ENCODE measurements around the gene ATP2B3.
A peak's percentile ranks its signal among the peaks of the same experiment; 100 is the strongest.

ATP2B3 gene

DNA sequence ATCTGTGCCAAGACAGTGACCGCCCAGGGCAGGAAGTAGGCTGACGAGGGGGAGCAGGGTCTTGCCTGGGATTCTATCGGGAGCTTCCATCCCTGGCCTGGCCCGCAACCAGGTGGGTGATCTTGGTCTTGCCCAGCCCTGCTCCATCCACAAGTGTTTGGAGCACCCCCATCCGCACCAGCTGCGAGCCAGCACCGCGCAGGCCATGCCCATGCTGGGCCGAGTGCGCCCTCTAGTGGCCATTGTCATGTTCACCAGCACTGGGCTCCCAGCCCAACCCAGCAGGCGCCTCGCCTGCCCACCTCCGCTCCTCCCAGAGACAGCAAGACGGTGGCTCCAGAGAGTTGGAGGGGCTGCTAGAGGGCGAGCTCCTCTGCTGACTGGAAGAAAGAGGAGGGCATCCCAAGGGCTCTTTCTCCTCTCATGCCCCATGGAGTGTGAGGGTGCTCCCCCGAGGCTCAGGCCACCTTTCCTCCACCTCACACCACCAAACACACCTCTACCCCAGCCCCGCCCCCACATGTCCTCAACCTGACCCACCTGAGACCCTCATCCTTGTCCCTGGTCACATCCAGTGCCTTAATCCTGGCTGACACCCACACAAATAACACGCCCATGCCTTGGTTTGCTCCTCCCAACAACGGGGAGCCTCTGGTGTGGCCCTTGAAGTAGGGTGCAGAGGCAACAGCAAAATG lies 9.8 kb upstream of the ATP2B3 start:
- DNase-seq (ENCODE audit: low read depth in 1 of 2, low spot score in 1 of 2), result peak; percentile 71 to 75

DNA sequence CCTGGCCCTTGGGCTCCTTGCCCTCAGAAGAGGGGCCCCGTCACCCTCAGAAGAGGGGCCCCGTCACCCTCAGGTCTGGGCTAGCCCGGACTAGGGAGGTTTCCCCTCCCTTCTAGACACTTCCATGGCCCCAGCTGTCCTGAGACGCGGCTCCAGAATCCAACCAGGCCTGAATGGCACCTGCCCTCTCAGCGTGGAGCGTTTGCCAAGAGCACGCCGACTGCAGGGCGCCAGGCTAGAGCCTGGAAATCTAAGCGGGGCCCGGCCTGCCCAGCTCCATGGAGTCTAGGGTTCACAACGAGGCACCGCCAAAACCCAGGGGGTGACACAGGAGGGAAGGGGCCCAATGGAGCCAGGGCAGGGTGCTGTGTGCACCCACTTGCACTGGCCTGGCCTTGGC lies 7.8 kb upstream of the ATP2B3 start:
- DNase-seq (ENCODE audit: low read depth in 1 of 2, low spot score in 1 of 2), result no peak

DNA sequence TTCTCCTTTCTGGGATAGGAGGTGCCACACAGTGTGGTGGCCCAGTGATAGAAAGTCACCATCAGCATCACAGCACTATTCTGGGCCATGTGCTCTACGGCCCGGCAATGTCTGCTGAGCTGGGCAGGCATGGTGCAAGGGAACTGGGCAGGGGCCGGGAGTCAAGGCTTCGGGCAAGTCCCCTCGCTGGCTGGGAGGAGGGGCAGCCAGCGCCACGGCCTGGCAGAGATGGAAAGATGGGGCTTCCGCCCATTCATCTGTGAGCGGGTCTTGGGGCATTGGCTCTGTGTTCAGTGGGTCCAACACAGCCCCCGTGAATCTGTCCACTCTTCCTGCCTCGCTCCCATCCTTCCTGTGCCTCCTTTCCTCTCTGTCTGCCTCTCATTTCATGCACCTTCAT lies 7.1 kb upstream of the ATP2B3 start:
- DNase-seq (ENCODE audit: low read depth in 1 of 2, low spot score in 1 of 2), result no peak

DNA sequence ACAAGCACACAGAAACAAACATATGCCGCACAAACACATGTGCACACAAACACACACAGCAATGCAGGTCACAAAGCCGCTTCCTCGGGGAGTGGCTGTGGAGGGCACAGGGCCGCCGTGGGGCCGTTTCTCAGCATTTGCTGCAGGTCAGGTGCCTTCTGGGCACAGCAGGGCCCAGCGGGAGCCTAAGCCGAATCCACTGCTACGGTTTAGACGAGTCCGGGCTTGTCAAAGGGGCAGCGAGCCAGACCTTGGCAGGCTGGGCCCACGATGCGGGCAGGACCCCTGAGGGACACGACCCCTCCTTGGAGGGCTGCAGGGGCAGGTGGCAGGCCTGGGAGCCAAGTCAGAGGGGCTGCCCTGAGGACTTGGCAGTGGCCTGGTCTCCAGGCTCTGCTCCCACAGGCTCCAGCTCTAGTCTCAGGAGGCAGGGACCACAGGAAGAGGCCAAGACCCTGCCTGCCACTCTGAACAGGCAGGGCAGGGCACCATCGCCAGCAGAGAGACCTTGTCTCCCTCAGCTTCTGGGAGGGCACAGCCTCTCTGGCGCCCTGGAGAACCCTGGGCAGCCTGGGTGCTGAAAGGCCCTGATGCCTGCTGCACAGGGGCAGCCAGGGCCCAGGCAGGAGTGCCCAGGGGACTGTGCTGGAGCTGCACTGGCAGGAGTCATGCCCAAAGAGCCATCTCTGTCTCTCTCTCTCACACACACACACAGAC lies 5.5 kb upstream of the ATP2B3 start:
- DNase-seq (ENCODE audit: low read depth in 1 of 2, low spot score in 1 of 2), result no peak

DNA sequence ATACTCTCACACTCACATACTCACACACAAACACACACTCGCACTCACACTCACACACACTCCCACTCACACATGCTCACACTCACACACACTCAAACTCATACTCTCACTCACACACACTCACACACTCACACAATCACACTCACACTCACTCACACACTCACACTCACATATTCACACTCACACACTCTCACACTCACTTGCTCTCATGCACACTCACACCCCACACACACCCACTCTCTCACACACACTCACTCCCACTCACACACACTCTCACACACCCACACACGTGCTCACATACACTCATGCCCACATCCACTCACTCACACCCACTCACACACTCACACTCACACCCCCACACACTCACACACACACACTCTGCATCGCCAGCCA lies 4.9 kb upstream of the ATP2B3 start:
- no peak for DNase-seq (ENCODE audit: low read depth in 1 of 2, low spot score in 1 of 2)

DNA sequence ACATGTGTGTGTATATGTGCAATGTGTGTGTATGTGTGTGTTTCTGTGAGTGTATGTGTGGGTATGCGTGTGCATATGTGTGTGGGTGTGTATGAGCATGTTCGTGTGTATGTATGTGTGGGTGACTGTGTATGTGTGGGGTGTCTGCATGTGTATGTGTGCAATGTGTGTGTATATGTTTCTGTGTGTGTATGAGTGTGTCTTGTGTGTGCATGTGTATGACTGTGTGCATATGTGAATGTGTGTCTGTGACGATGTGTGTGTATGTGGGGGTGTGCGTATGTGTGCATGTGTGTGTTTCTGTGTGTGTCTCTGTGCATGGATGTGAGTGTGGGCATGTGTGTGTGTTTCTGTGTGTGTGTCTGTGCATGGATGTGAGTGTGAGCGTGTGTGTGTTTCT lies 4.2 kb upstream of the ATP2B3 start:
- no peak for DNase-seq (ENCODE audit: low read depth in 1 of 2, low spot score in 1 of 2)

DNA sequence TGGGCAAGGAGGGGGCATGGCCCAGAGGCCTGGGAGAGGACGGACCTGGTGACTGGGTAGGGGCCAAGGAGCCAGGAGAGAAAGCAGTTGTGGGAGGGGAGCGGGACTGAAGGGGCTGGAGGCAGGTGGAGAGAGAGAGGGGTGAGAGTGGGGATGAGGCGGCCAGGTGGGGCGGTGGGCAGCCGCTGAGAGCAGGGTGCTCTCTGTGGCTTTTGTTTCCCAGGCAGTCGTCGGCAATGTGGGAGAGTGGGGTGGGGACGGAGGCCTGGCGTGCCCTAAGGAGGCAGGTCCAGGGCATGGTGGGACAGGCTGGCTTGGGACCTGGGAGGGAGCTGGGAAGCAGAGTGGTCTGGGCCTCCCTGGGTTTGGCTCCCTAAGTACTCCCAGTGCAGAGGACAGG lies 3.2 kb upstream of the ATP2B3 start:
- DNase-seq (ENCODE audit: low read depth in 1 of 2, low spot score in 1 of 2), result no peak

DNA sequence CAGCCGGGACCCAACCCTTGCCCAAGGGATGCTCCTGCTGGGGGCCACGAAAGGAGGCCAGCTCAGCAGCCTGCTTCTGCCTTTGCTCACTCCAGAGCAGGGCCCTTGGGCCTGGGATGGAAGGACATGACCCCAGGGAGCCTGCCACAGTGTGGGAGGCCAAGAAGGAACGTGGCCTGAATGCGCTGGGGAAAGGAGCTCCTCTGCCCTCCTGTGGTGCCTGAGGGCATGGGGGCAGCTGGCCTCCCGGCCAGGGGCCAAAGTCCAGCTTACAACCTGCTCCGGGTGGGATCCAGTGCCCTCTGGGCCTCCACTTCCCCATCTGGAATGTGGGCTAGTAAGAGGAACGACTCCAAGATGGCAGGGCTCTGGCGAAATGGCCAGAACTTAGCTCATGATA lies 2.0 kb upstream of the ATP2B3 start:
- no peak for DNase-seq (ENCODE audit: low read depth in 1 of 2, low spot score in 1 of 2)

DNA sequence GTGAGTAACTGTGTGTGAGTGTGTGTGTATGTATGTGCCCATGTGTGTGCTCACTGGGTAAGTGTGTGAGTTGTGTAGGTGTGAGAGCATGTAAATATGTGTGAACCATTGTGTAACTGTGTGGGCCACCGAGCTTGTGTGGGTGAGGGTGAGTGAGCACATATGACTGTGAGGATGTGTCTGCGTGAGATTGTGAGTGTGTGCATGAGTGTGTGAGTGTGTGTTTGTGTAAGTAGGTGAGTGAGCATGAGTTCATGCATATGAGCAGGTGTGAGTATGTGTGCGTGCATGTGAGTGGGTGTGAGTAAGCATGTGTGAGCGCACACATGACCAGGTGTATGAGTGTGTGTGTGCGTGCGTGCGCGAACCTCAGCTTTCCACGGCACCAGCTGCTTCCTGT lies 1.4 kb upstream of the ATP2B3 start:
- DNase-seq (ENCODE audit: low read depth in 1 of 2, low spot score in 1 of 2), result no peak

DNA sequence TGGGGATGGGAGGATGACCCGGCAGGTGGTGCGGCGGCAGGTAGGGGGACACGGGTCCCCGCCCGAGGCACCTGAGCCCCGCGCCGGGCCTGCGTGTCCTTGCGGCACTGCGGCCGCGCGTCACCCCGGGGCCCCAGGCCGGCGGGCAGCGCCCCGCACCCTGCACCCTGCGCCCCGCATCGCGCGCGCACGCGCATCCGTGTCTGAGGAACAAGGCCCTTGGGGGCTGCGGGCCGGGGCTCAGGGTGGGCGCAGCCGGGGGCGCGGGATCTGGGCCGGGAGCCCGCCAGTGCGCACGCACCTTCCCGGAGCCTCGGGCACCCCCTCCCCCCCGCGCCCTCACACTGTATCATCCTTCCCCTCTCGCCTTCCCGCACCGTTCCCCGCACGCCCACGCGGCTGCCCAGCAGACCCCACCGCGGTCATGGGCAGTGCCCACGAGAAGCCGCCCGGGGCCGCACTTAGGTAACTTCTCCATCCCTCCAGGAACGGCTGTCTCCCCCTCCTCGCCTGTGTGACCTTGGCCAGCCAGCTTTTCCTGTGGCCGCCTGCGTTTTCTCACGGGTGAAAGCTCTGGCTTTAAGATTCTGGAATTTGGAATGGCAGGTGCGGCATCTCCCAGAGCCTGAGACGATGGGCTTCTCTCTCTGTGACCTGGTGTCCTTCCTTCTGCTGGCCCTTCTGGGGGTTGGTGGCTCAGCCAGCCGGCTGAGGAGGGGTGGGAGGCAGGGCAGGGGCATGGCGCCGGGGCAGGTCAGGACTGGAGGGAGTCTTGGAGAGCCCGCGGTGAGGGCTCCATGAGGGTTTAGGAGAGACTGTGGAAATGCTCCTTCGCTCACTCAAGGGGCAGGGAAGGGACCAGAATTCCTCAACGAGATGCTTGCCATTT lies 748 bp downstream of the ATP2B3 start:
- DNase-seq (ENCODE audit: low read depth in 1 of 2, low spot score in 1 of 2), result no peak

DNA sequence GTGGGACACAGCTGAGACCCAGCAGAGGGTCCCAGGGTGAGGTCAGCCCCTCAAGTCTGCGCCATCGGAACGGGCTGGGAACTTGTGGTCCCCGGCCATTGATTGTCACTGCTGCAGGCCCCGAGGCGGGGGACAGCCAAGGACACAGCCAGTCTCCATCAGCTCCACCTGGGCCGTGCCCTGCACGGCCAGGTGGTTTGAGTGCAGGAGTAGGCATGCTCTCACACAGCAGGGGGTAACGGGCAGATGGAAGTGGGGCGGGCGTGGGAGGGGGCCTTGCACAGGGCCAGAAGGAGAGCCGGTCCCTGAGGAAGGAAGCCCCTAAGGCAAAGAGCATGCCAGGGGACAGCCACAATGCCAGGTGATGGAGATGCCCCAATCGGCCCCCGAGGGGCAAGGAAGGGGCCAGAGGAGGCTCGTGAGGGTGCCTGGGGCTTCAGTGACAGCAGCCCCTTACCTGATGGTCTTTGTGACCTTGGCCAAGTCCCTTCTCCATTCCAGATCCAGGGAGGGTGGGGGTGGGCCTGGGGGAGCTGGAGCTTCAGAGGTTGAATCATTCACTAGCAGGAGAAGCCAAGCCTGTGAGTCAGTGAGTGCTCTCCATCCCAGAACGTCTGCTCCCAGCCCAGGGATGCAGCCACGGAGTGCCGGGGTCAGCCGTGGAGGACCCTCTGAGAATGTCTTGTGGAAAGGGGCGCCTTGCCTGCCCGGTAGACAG lies 2.3 kb downstream of the ATP2B3 start:
- no peak for DNase-seq (ENCODE audit: low read depth in 1 of 2, low spot score in 1 of 2)

DNA sequence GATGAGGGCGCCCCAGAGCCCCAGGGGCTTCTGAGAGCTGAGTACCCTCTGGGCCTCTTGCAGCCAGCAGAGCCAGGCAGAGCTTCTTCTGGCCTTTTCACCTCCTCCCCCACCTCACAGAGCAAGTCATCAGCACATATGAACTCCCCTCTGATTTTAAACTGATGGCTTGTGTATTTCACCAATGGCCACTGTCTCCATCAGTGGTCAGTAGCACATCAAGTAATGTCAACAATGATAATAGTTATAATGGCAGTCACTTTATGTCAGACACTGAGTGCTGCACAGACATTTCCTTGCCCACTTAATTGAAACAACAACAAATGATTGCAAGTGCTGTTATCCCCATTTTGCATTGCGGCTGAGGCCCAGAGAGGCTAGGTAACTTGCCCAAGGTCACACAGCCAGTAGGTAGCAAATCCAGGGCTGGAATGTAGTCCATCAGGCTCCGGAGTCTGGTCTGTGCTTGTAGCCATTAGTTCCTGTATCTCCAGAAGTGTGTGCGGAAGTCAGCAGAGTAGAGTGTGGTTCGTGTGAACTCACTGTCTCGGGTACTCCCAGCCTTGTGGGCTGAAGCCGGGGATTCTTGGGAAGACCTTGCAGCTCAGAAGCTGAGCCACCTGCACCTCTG lies 3.0 kb downstream of the ATP2B3 start:
- DNase-seq (ENCODE audit: low read depth in 1 of 2, low spot score in 1 of 2), result no peak

DNA sequence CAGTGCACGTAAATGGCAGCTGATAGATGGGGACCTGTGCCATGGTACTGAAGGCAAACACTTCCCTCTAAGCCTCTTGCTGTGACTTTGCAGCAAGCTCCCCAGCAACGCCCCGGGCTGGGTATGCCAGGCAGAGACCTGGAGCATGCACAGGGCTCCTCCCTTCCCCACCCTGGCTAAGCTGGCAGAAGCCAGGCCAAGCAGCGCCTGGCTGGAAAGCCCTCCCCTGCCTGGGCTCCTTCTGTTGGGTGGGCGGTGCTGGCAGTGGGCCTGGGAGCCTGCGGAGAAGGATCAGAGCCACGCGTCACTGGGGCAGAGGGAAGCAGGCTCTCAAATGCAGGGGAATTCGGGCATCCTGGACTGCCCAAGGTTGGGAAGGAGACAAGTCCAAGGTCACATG lies 3.6 kb downstream of the ATP2B3 start:
- DNase-seq (ENCODE audit: low read depth in 1 of 2, low spot score in 1 of 2), result no peak

DNA sequence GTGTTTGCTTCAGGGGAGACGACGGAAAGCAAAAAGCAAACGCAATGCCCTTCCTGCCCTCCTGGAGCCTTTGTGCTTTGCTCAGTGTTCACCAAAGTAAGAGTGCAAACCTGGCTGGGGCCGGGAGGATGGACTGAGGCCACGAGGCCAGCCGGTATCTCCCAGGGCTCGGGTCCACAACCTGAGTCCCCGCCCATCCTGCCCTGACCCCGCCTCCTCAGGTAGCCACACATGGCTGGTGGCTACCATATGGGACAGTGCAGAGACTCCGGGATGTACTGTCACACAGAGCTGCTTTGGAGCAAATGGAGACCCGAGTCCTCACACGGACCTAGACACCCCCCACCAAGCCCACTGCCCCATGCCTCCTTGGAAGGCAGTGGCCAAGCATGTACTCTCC lies 4.8 kb downstream of the ATP2B3 start:
- no peak for DNase-seq (ENCODE audit: low read depth in 1 of 2, low spot score in 1 of 2)

DNA sequence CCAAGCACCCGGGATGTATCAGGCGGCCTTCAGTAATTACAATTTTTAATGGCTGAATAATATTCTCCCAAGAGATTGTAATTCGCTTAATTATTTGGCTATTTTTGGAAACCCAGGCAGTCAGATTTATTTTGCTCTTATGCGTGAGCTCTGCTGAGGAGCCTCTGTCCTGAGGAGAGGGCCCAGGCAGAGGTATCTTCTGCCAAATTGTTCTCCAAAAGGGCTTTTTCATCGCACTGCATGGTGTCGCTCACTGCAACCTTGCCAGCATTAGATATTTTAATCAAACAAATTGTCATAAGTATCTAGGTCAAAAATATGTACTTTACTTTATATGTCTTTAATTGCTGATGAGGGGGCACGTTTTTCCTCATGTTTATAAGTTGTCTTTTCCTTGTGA lies 5.8 kb downstream of the ATP2B3 start:
- no peak for DNase-seq (ENCODE audit: low read depth in 1 of 2, low spot score in 1 of 2)

DNA sequence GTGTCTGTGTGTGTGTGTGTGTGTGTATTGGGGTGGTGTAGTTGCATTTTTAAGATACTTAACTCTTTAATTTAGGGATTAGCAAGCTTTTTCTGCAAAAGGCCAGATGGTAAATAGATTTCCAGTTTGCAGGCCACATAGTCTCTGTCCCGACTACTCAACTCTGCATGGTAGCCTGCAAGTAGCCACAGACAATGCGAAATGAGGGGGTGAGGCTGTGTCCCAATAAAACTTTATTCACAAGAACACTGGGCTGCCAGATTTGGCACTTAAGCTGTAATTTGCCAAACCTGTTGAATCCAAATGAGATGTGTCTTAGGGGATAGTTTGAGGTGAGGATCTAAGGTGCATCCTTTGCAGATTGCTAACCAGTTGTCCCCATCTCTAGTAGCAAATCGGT lies 6.8 kb downstream of the ATP2B3 start:
- DNase-seq (ENCODE audit: low read depth in 1 of 2, low spot score in 1 of 2), result no peak

DNA sequence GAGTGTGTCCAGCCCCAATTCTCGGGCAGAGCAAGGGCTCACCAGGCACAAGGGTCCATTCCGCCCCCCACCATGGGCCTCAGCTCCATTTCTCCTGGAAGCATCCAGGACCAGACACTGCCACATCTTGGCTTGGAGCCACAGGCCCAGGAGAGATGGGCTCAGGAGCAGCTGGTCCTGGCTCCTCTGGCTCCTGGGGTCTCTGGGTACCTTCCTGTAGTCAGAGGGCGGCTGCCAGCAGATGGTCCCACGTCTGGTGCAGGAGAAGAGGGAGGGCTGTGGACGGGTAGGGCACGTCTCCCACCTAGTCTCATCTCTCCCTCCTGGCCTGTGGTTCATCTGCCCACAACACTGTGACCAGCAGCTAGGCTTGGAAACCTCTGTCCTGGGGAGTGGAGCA lies 8.0 kb downstream of the ATP2B3 start:
- no peak for DNase-seq (ENCODE audit: low read depth in 1 of 2, low spot score in 1 of 2)

DNA sequence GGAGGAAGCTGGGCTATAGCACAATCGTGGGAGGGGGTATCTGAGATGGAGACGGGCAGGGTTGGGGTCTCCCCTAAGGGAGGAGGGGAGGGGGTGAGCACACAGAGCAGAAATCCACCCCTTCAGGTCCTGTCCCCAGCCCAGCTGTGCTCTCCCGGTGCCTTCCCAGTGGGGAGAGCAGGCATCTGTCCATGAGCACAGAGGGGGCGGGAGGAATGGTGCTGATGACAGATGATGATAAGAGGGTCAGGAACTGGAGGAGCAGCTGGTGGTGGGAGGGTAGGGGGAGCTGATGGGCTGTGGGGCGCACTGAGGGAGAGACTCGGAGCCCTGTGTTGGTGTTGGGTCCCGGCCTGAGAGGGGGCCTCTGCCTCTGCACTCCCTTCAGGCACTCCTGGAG lies 8.6 kb downstream of the ATP2B3 start:
- no peak for DNase-seq (ENCODE audit: low read depth in 1 of 2, low spot score in 1 of 2)

DNA sequence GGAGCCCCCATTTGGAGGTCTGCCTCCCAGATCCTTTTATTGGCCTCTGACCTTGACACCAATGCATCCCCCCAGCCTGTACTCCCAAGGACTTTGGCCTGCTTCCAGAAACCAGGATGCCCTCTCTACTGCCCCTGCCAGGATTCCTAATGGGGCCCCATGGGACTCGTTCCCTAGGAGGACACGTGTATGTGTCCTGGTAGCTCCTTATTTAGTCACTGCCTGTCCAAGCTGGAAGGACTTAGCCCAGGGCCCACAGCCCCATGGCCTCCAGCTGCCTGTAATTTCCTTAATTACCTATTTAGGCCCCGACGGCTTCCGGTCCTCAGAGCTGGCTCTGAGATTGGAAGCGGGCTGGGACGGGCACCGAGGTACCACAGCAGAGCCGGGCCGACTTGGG lies 9.4 kb downstream of the ATP2B3 start:
- no peak for DNase-seq (ENCODE audit: low read depth in 1 of 2, low spot score in 1 of 2)

DNA sequence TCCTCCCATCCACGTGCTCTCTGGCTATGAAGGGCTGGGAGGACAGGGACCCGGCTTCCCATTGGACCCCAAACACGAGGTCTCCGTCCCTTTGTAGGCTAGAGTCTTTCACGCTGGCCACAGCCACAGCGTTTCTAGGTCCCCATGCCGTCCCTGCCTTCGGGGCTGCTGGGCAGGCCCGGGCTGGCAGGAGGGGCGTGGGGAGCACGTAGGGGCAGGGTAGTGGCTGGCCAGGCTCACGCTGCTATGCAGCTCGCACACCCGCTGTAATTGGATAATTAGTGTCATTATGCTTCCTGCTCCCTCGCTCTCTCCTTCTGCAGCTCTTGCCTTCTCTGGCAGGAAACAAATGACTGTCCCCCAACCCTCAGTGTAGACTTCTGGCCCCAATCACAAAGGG lies 9.8 kb downstream of the ATP2B3 start:
- no peak for DNase-seq (ENCODE audit: low read depth in 1 of 2, low spot score in 1 of 2)
